Measurements from ENCODE around the gene ST6GALNAC4. TPM values are rescaled to one million over a fixed set of nuclear protein-coding genes. Genes with fewer than 3 reads are reported as not detected.
A peak's percentile ranks its signal among the peaks of the same experiment; 100 is the strongest.
"Not testable (repeated sequence)": the region's sequence is repeated elsewhere in the genome, so short reads cannot be mapped to it uniquely, and the experiment has no call there.

Gene ST6GALNAC4
- total and polyA plus RNA-seq, 5 donors, result 24.3 to 36.7 (median 31.4) TPM

DNA sequence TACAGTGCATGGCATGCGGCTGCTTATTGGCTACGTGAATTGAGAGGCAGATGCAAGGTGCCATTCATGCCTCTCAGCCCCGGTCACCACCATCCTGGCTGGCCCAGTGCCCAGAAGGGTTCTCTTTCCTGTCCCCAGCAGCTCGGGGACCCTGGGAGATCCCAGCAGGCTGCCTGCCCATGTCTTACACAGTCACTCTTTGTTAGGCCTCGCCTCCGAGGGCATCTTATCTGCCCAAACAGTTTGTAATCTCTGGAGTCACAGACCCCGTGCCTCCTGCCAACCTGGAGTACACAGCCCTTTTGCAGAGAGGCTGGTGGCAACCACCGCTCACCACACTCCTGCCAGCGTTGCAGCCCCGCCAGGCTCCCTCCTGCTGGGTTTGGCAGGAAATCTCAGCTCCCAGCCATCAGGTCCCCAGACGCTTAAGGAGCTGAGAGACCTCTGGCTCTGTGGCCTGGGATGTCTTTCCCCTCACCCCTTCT lies 32.4 kb downstream of the ST6GALNAC4 start:
- peak overlapping the region; percentile 2 for H3K27ac ChIP-seq (ENCODE audit: low read length)
- no peak overlapping the region for H3K4me3 ChIP-seq (ENCODE audit: low read length)
- no peaks in the 10 kb centered on the region for H3K9me3 ChIP-seq (ENCODE audit: control insufficient read depth, low read length)
- 24% methylated on average over 11 of the region's 11 CpGs for WGBS
- H3K27me3 ChIP-seq (ENCODE audit: control insufficient read depth, insufficient read depth), result no peaks in the 10 kb centered on the region
- peak; percentile 32 to 60 for ATAC-seq
- intact Hi-C loops (cut with DNase I), result loop anchor here in 1 of 4 donors (5.0 kb wide), 1 partner anchor 33 kb away; the partner anchor contains the start of gene ST6GALNAC4
- DNase-seq, result peak; percentile 65 to 85 (median 79)
- peaks cover 8% of the 10 kb centered on the region for H3K4me1 ChIP-seq (ENCODE audit: control insufficient read depth, insufficient read depth, low read length)

GRCh38 chr9:127883959-127884358 lies 32.9 kb downstream of the ST6GALNAC4 start:
- intact Hi-C loops (cut with DNase I), result loop anchor here in 1 of 4 donors (5.0 kb wide), 1 partner anchor 33 kb away; the partner anchor contains the start of gene ST6GALNAC4
- WGBS, result 78% methylated on average over 7 of the region's 7 CpGs
- peak; percentile 3 to 20 for ATAC-seq
- Histone ChIP-seq H3K9me3 (ENCODE audit: control insufficient read depth, low read length) (no peaks in the 10 kb centered on the region), H3K27me3 (ENCODE audit: control insufficient read depth, insufficient read depth) (no peaks in the 10 kb centered on the region), H3K4me1 (ENCODE audit: control insufficient read depth, insufficient read depth, low read length) (peaks cover 8% of the 10 kb centered on the region), H3K4me3 (ENCODE audit: low read length) (no peak overlapping the region), H3K27ac (ENCODE audit: low read length) (no peak overlapping the region)
- peak in 2 of 3 donors; percentile 46 to 49 for DNase-seq

GRCh38 chr9:127881715-127882114 lies 35.1 kb downstream of the ST6GALNAC4 start:
- H3K4me3 ChIP-seq (ENCODE audit: low read length), result not testable (repeated sequence)

DNA sequence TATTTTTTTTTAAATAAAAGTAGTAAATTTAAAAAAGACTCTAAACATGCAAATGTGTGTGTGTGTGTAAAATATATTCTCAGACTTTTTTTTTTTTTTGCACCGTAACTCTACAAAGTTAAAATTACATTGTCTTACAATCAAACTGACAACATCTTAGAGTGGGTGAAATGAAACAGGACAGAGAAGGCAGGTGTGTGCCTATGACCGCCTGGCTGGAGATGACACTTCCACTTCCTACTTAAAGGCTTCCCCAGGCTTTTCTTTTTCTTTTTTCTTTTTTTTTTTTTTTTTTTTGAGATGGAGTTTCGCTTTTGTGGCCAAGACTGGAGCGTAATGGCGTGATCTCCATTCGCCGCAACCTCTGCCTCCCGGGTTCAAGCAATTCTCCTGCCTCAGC lies 36.7 kb downstream of the ST6GALNAC4 start:
- DNase-seq, result no peak
- Histone ChIP-seq H3K27me3 (ENCODE audit: control insufficient read depth, insufficient read depth) (no peaks in the 10 kb centered on the region), H3K27ac (ENCODE audit: low read length) (no peak overlapping the region), H3K4me1 (ENCODE audit: control insufficient read depth, insufficient read depth, low read length) (peaks cover 15% of the 10 kb centered on the region), H3K9me3 (ENCODE audit: control insufficient read depth, low read length) (no peaks in the 10 kb centered on the region), H3K4me3 (ENCODE audit: low read length) (no peak overlapping the region)
- intact Hi-C loops (cut with DNase I), result loop anchor here in 1 of 4 donors (5.0 kb wide), 1 partner anchor 37 kb away; the partner anchor contains the start of gene ST6GALNAC4
- 75% methylated on average over 8 of the region's 8 CpGs for WGBS
- no peak for ATAC-seq

More at GRCh38 chr9:127881715-127882114, 35.1 kb downstream of the ST6GALNAC4 start:
- H3K27ac ChIP-seq (ENCODE audit: low read length); H3K4me1 ChIP-seq (ENCODE audit: control insufficient read depth, insufficient read depth, low read length); ATAC-seq; H3K27me3 ChIP-seq (ENCODE audit: control insufficient read depth, insufficient read depth); H3K9me3 ChIP-seq (ENCODE audit: control insufficient read depth, low read length): not testable (repeated sequence)
- intact Hi-C loops (cut with DNase I), result loop anchor here in 1 of 4 donors (5.0 kb wide), 1 partner anchor 36 kb away; the partner anchor contains the start of gene ST6GALNAC4
- peak in 1 of 3 donors; percentile 2 for DNase-seq
- WGBS, result 93% methylated on average over 3 of the region's 3 CpGs

DNA sequence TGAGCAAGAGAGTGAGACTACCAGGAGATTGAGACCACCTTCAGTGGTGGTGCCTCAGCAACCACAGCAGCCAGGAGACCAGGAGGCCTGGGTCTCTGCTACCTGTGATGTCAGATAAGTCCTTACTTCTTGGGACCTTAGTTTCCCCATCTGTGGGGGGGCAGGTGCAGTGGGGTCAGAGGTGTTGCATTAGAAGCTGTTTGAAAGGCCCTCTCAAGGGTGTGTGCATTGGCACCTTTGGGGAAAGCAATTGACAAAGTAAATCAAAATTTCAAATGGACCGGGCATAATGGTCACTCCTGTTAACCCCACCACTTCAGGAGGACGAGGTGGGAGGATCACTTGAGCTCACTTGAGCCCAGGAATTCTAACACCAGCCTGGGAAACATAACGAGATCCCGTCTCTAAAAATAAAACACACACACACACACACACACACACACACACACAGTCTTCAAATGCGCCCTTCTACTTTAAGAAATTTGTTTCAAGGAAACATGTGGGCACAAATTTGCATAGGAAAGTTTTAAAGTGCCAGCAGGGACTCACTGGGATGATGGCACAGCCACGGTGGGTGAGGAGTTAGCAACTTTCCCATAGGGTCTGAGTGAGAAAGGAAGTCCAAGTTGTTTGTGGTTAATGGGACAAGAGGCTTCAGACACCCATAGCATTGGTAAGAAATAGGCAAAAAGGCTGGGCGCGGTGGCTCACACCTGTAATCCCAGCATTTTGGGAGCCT lies 38.0 kb downstream of the ST6GALNAC4 start:
- intact Hi-C loops (cut with DNase I), result loop anchor here in 3 of 4 donors (10.0 kb wide), 2 partner anchors 74 to 144 kb away; partner anchors contain the start of genes FPGS (in 2 of the 3) and TOR2A (in 2 of the 3)

DNA sequence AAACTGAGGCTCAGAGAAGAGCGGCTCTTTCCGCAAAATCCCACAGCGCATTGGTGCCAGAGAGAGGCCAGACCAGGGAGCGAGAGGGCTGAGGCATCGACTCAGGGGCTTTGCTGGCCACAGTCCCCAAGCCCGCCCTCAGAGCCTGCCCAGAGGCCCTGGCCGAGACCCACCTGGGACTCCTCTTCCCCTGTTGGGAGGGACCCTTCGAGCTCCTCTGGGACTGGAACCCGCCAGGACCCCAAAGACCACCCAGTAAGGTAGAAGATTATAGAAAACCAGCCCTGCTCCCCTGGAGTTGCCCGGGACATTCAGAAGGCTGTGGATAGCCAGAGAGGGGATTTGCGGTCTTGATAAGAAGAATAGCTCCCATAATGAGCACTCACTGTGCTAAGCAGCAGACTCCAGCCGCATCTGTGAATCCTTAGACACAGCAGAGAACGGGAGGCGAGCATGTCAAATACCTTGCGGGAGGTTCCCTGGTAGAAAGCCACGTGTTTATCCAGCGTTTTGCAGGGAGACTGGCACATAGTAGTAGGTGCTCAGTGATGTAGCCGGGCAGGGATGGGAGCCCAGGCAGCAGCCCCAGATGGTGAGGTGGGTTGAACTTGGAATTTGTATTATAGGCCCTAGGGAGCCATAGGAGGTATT lies 38.7 kb downstream of the ST6GALNAC4 start:
- ATAC-seq, result peak in 1 of 2 donors; percentile 0
- peaks cover 12% of the 10 kb centered on the region for H3K4me1 ChIP-seq (ENCODE audit: control insufficient read depth, insufficient read depth, low read length)

More for the DNA sequence above, 38.0 kb downstream of the ST6GALNAC4 start:
- no peaks in the 10 kb centered on the region for H3K9me3 ChIP-seq (ENCODE audit: control insufficient read depth, low read length)
- peak in 2 of 3 donors; percentile 25 to 26 for DNase-seq
- H3K27ac ChIP-seq (ENCODE audit: low read length), result no peak overlapping the region
- WGBS, result 63% methylated on average over 8 of the region's 8 CpGs
- no peak for ATAC-seq
- H3K27me3 ChIP-seq (ENCODE audit: control insufficient read depth, insufficient read depth), result no peaks in the 10 kb centered on the region
- peaks cover 12% of the 10 kb centered on the region for H3K4me1 ChIP-seq (ENCODE audit: control insufficient read depth, insufficient read depth, low read length)
- no peak overlapping the region for H3K4me3 ChIP-seq (ENCODE audit: low read length)

DNA sequence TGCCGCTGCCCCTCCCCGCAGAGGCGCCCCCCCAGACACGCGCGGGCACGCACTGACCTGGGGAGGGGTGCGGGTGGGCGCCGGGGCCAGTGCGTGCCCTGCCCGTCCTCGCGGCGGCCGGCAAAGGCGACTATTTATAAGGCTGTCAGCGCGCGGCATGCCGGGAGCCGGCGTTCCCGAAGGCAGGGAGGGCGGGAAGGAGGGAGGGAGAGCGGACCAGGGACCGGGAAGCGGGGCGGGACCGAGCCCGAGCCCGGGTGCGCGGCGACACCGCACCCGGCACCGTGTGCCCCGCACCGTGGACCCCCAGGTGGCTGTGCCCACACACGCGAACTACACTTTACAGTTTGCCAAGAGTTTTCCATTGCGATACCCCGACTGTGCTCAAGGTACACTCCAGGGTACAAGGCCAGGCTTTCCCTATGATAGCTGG lies 39.3 kb downstream of the ST6GALNAC4 start, which contains the start of gene AK1:
Gene AK1 (minus strand): TSS at position 110 of the 433 bp plus-strand sequence. CDS start 3,058 bp downstream, outside the sequence.
- Histone ChIP-seq H3K27ac (ENCODE audit: low read length) (peak within 1 kb of the TSS; percentile 86), H3K4me1 (ENCODE audit: control insufficient read depth, insufficient read depth, low read length) (peaks cover 12% of the 10 kb centered on the region), H3K9me3 (ENCODE audit: control insufficient read depth, low read length) (no peaks in the 10 kb centered on the region), H3K27me3 (ENCODE audit: control insufficient read depth, insufficient read depth) (no peaks in the 10 kb centered on the region), H3K4me3 (ENCODE audit: low read length) (peak within 1 kb of the TSS; percentile 80)
- WGBS, result under 1% methylated on average over 44 of the region's 44 CpGs
- DNase-seq, result peak; percentile 87 to 95 (median 94)
- ATAC-seq, result peak; percentile 79
- intact Hi-C loops (cut with DNase I), result loop anchor here in 3 of 4 donors (2.0 to 10.0 kb wide), 3 partner anchors 39 to 143 kb away; partner anchors contain the start of genes FPGS (in 2 of the 3), TOR2A (in 2 of the 3) and ST6GALNAC4 (in 1 of the 3)

More for the DNA sequence above, 38.7 kb downstream of the ST6GALNAC4 start:
- intact Hi-C loops (cut with DNase I), result loop anchor here in 3 of 4 donors (10.0 kb wide), 2 partner anchors 73 to 143 kb away; partner anchors contain the start of genes FPGS (in 2 of the 3) and TOR2A (in 2 of the 3)
- 28% methylated on average over 18 of the region's 18 CpGs for WGBS
- Histone ChIP-seq H3K27me3 (ENCODE audit: control insufficient read depth, insufficient read depth) (no peaks in the 10 kb centered on the region), H3K9me3 (ENCODE audit: control insufficient read depth, low read length) (no peaks in the 10 kb centered on the region), H3K4me3 (ENCODE audit: low read length) (peak overlapping the region; percentile 80), H3K27ac (ENCODE audit: low read length) (peak overlapping the region; percentile 55)
- DNase-seq, result peak in 2 of 3 donors; percentile 57 to 69

- intact Hi-C loops (cut with DNase I), result loop anchor here in 3 of 4 donors (2.0 to 10.0 kb wide), 3 partner anchors 40 to 142 kb away; partner anchors contain the start of genes FPGS (in 2 of the 3), TOR2A (in 2 of the 3) and ST6GALNAC4 (in 1 of the 3)
- Histone ChIP-seq H3K27me3 (ENCODE audit: control insufficient read depth, insufficient read depth) (no peaks in the 10 kb centered on the region), H3K27ac (ENCODE audit: low read length) (peak overlapping the region; percentile 86), H3K4me1 (ENCODE audit: control insufficient read depth, insufficient read depth, low read length) (peaks cover 12% of the 10 kb centered on the region), H3K9me3 (ENCODE audit: control insufficient read depth, low read length) (no peaks in the 10 kb centered on the region), H3K4me3 (ENCODE audit: low read length) (peak overlapping the region; percentile 80)
- ATAC-seq (peak; percentile 10 to 17), DNase-seq (peak; percentile 56 to 80 (median 80))
- 20% methylated on average over 26 of the region's 26 CpGs for WGBS
These were observed 39.9 kb downstream of the ST6GALNAC4 start for GRCh38 chr9:127876764-127877562.

DNA sequence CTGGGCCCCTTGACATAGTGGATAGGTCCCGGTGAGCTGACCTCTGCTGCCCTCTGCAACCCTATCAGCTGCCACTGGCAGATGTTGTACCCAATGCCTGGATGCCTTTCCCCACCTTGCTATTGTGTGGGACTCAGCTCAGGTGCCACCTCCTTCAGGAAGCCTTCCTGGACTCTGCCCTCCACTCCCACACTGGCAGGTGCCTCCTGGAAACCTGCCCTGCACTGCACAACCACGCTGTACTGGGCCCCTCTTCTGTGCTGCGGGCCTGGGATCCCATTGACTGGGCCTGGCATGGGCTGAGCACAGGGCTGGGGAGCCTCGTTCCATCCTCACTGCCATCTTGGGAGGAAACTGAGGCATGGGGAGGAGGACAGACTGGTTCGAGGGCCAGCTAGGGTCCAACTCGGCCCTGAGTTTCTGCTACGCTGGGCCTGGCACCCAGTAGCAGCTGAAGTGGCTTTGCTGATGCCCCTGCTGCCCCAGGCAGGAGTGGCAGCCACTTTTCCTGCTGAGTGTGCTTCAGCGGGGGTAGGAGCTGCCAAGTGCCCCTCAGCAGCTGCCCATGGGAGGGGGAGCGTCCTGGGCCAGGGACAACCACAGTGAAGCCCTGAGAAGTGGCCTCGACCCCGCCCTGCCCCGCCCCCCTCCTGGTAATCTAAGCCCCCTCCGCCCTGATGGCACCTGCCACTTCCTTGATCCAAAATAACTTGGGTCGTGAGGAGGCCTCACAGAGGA lies 40.6 kb downstream of the ST6GALNAC4 start:
- no peak for ATAC-seq
- H3K4me3 ChIP-seq (ENCODE audit: low read length), result peak overlapping the region; percentile 80

More for the DNA sequence above, 40.6 kb downstream of the ST6GALNAC4 start:
- H3K27ac ChIP-seq (ENCODE audit: low read length), result peak overlapping the region; percentile 86
- intact Hi-C loops (cut with DNase I), result loop anchor here in 3 of 4 donors (2.0 to 10.0 kb wide), 3 partner anchors 41 to 141 kb away; partner anchors contain the start of genes FPGS (in 2 of the 3), TOR2A (in 2 of the 3) and ST6GALNAC4 (in 1 of the 3)
- WGBS, result 54% methylated on average over 14 of the region's 14 CpGs
- H3K27me3 ChIP-seq (ENCODE audit: control insufficient read depth, insufficient read depth), result no peaks in the 10 kb centered on the region
- peaks cover 12% of the 10 kb centered on the region for H3K4me1 ChIP-seq (ENCODE audit: control insufficient read depth, insufficient read depth, low read length)
- peak in 2 of 3 donors; percentile 53 to 69 for DNase-seq
- H3K9me3 ChIP-seq (ENCODE audit: control insufficient read depth, low read length), result no peaks in the 10 kb centered on the region
